GM12878 (cell line): ENCODE measurements around the gene IFT27. TPM values are rescaled to one million over a fixed set of nuclear protein-coding genes. Genes with fewer than 3 reads are reported as not detected.

Experiments
- CEBPZ ChIP-seq: fragments of 150-350 bp; IDR thresholded peaks from 2 replicates; pipeline ENCODE4 v1.6.1; 2016; ENCODE audit warnings: low read depth, low read length
- EED ChIP-seq: sonication (generic); IDR thresholded peaks from 2 replicates; pipeline ENCODE4 v1.6.1; 2016; ENCODE audit warnings: antibody characterized with exemption, low read depth
- FOS ChIP-seq: IDR thresholded peaks from 3 replicates; pipeline ENCODE4 v1.6.1; 2011; ENCODE audit warnings: borderline replicate concordance; ENCODE audit not compliant: insufficient read length; ENCODE audit errors: extremely low read depth
- HDAC2 ChIP-seq: fragments of 200-600 bp; sonication (generic); IDR thresholded peaks from 2 replicates; pipeline ENCODE4 v1.6.1; 2017
- IRF4 ChIP-seq: IDR thresholded peaks from 2 replicates; pipeline ENCODE4 v1.6.1; 2011; ENCODE audit warnings: low read depth, low read length
- KLF5 ChIP-seq: fragments of 450-650 bp; IDR thresholded peaks from 2 replicates; pipeline ENCODE4 v1.6.1; 2014; ENCODE audit warnings: mild to moderate bottlenecking; ENCODE audit not compliant: partially characterized antibody
- SMAD1 ChIP-seq: fragments of 450-650 bp; IDR thresholded peaks from 2 replicates; pipeline ENCODE4 v1.6.1; 2018; ENCODE audit warnings: mild to moderate bottlenecking, low read depth; ENCODE audit not compliant: partially characterized antibody
- polyA plus RNA-seq, 11 experiments: library from polyadenylated mRNA; depleted of rRNA in 4 of 11; unstranded in 6 of 11; stranded (reverse) in 5 of 11; fragments of >200 nt; fragmentation: Nextera tagmentation in 4 of 11; fragmentation: Illumina TruSeq in 1 of 11; extraction: Ambion mirVana in 4 of 11; extraction: Trizol in 1 of 11; gene quantifications; 1 replicate in 1 of 11; 2 replicates in 10 of 11; pipeline versions ENCODE4 v1.2.1 to v1.2.3, GENCODE V29; 2011 to 2016; ENCODE audit warnings: inconsistent platforms in 2 of 11, missing spikeins in 2 of 11, low read depth in 1 of 11
- total RNA-seq, 4 experiments: library from RNA; depleted of rRNA in 3 of 4; stranded (reverse); fragments of >200 nt in 3 of 4; fragmentation: Illumina TruSeq in 1 of 4; extraction: Trizol in 1 of 4; gene quantifications; 2 replicates each; pipeline versions ENCODE4 v1.2.1 to v1.2.3, GENCODE V29; 2013 to 2021
- TF ChIP-seq, protein P1 (sequence below): fragments of 450-650 bp; IDR thresholded peaks from 2 replicates; pipeline ENCODE4 v1.6.1; 2018; ENCODE audit warnings: borderline replicate concordance, mild to moderate bottlenecking; ENCODE audit not compliant: partially characterized antibody

Gene IFT27
- total and polyA plus RNA-seq, 10 of the 15 experiments (the other 5 are each of a cell fraction or from before 2014, with no cell fraction given) = 2.7 to 32.5 (median 10.2) TPM

- TF ChIP-seq CEBPZ (no peak), IRF4 (no peak), KLF5 (no peak), HDAC2 (no peak), SMAD1 (no peak), FOS (no peak), EED (no peak)
- TF ChIP-seq, protein P1, sequence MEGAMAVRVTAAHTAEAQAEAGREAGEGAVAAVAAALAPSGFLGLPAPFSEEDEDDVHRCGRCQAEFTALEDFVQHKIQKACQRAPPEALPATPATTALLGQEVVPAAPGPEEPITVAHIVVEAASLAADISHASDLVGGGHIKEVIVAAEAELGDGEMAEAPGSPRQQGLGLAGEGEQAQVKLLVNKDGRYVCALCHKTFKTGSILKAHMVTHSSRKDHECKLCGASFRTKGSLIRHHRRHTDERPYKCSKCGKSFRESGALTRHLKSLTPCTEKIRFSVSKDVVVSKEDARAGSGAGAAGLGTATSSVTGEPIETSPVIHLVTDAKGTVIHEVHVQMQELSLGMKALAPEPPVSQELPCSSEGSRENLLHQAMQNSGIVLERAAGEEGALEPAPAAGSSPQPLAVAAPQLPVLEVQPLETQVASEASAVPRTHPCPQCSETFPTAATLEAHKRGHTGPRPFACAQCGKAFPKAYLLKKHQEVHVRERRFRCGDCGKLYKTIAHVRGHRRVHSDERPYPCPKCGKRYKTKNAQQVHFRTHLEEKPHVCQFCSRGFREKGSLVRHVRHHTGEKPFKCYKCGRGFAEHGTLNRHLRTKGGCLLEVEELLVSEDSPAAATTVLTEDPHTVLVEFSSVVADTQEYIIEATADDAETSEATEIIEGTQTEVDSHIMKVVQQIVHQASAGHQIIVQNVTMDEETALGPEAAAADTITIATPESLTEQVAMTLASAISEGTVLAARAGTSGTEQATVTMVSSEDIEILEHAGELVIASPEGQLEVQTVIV = no peak
Observed at GRCh38 chr22:36765131-36765942, 10.6 kb downstream of the IFT27 start (continued).
